ENCODE measurements around the gene FAM120A.

FAM120A gene

GRCh38 chr9:93574091-93574899, 122.8 kb downstream of the FAM120A start:
- no peak for TF ChIP-seq ZFX (IDR thresholded peaks at IDR 0.05)
- TF ChIP-seq, protein P1, sequence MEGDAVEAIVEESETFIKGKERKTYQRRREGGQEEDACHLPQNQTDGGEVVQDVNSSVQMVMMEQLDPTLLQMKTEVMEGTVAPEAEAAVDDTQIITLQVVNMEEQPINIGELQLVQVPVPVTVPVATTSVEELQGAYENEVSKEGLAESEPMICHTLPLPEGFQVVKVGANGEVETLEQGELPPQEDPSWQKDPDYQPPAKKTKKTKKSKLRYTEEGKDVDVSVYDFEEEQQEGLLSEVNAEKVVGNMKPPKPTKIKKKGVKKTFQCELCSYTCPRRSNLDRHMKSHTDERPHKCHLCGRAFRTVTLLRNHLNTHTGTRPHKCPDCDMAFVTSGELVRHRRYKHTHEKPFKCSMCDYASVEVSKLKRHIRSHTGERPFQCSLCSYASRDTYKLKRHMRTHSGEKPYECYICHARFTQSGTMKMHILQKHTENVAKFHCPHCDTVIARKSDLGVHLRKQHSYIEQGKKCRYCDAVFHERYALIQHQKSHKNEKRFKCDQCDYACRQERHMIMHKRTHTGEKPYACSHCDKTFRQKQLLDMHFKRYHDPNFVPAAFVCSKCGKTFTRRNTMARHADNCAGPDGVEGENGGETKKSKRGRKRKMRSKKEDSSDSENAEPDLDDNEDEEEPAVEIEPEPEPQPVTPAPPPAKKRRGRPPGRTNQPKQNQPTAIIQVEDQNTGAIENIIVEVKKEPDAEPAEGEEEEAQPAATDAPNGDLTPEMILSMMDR (conservative IDR thresholded peaks at IDR 0.05), result no peak
- no peak overlapping the region for H3K27ac ChIP-seq

DNA sequence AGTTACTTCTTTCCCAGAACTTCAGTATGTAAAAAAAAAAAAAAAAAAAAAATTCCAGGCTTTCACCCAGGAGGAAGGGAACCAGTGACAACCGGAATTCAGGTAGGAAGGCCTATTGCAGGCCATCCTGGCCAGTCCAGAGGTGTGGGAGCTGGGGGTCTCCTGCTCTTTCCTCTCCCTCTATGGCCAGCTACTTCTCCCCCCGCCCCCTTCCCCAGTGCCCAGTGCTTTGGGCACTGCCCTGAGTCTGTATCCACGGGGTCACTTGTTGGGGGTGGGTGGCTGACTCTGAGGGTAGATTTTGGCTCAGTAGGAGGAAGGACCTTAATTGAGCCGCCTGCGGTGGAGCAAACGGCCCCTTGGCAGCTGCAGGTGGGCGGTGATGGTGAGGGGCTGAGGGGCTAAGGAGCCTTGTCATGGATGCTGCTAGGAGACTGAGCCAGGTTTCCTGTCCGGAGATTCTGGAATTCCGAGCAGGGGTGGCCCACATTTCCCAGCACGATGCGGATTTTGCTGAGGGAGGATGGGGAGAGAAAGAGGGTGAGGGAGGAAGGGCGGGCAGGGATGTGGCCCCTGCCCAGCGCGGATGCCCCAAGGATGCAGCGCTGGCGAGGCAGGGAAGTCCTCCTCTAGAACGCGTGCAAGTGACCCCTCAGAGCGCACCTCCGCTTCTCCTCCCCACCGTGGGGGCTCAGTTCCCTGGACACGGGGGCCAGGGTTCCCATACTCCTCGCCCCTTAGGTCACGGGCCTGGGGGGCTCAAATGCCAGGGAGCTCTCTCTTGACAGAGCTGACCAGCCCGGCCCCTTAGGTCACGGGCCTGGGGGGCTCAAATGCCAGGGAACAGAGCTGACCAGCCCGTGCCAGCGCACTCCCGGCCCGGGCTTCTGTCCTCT, 123.7 kb downstream of the FAM120A start:
- peak overlapping the region; percentile 92 for H3K27ac ChIP-seq
- no peak for TF ChIP-seq ZFX (IDR thresholded peaks at IDR 0.05)
- TF ChIP-seq, protein P1 (conservative IDR thresholded peaks at IDR 0.05), result no peak

DNA sequence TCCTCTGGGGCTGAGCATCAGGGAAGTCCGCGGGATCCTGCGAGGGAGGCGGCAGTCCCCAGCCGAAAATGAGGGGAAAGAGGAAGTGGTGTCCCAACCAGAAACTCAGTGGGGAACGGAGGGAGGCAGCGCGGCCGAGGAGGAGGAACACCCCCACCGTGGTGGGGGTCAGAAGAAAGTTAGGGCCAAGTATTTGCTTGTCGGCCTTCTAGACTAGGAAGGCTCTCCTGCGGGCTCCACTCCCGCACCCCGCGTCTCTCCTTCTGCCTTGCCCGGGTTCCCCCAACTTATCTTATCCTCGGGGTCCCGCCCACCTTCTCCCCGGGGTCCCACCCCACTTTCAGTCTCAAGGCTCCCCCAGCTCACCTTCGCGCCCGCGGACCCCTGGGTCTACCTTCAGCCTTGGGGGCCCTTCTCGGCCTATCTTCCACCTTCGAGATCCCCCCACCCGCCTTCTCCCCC, 124.3 kb downstream of the FAM120A start:
- TF ChIP-seq, protein P1 (conservative IDR thresholded peaks at IDR 0.05), result no peak
- TF ChIP-seq ZFX (IDR thresholded peaks at IDR 0.05), result no peak

GRCh38 chr9:93576258-93577077, 125.0 kb downstream of the FAM120A start, which contains the start of gene PHF2:
TSS of gene PHF2 (plus strand) at chr9:93576584. CDS start at chr9:93576774, 190 bp downstream.
- H3K27ac ChIP-seq, result peak within 1 kb of the TSS; percentile 92
- TF ChIP-seq ZFX (IDR thresholded peaks at IDR 0.05), result peak; percentile 73
- TF ChIP-seq, protein P1 (conservative IDR thresholded peaks at IDR 0.05), result no peak

More for the DNA sequence above, 124.3 kb downstream of the FAM120A start:
- peak overlapping the region; percentile 92 for H3K27ac ChIP-seq

- H3K27ac ChIP-seq, result peak overlapping the region; percentile 92
- TF ChIP-seq ZFX (IDR thresholded peaks at IDR 0.05), result peak; percentile 93
- TF ChIP-seq, protein P1 (conservative IDR thresholded peaks at IDR 0.05), result no peak
These were observed 125.8 kb downstream of the FAM120A start for GRCh38 chr9:93577078-93577974.

All from C4-2B (cell line).